Measurements from ENCODE around the gene SLC17A2. TPM values are rescaled to one million over a fixed set of nuclear protein-coding genes. Genes with fewer than 3 reads are reported as not detected.

Gene SLC17A2
- total RNA-seq, 2 experiments from 2014 or later, result not detected

DNA sequence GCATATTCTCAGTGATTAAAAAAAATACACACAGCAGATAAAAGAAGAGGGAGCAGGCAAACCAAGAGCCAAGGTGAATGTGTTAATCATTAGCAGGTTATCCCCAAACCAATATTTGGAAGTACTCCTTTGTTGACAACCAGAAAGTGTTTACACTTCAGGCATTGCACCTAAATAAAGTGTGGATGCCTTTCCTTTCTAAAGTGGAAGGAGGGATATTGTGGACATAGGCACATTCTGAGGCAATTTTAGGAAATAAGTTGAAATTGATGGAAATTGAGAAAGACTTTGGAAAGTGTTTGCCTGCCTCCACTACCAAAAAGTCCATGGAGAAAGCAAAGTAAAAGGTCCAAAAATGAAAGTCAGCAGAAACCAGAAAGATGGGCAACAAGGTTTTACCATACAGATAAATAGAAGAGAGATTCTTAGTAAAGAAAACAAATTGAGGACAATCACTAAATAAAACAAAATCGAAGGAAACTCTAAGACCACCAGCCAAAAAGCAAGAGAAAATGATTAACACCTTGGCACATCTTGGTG lies 22.9 kb downstream of the SLC17A2 start:
- Mint-ChIP-seq H3K4me3 (no peak overlapping the region), H3K27me3 (no peaks in the 10 kb centered on the region), H3K9me3 (no peaks in the 10 kb centered on the region), H3K27ac (no peak overlapping the region), H3K36me3 (ENCODE audit: low read depth) (no peaks in the 10 kb centered on the region), H3K4me1 (peaks cover 6% of the 10 kb centered on the region)
- POLR2A ChIA-PET, result no interaction called here
- no peak for DNase-seq
- CTCF ChIA-PET, result interaction anchor here (0.8 kb wide), 1 partner anchor 8 kb away, joined by 3 read pairs; no protein-coding TSS in a partner anchor

DNA sequence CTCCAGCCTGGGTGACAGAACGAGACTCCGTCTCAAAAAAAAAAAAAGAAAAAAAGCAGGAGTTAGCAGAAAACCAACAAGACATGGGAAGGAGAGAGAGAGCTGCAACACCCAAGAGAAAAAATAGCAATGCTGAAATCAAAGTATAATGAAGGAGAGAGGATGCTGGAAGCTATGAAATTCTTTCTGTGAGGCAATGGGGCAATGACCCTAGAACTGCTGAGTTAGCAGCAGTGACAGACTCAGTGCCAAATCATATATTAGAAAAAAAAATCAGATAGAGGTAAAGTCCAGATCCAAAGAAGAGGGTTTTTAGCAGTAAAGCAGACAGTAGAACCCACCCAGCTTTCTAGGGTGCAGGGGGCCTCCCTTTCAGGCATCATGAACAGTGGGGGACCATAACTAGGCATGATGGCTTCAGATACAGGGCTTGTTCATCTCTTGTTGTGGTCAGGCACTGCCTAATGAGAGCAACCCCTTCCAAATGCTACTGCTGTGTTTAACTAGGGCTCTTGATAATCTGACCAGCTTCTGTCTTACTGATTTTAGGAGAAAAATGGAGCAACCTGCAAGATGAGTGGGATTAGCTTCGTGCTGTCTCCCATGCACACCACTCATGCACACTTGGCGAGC lies 26.9 kb downstream of the SLC17A2 start:
- Mint-ChIP-seq H3K27me3 (no peaks in the 10 kb centered on the region), H3K36me3 (ENCODE audit: low read depth) (no peaks in the 10 kb centered on the region), H3K27ac (no peak overlapping the region), H3K4me3 (no peak overlapping the region), H3K4me1 (peaks cover 4% of the 10 kb centered on the region), H3K9me3 (no peaks in the 10 kb centered on the region)
- DNase-seq, result no peak
- CTCF ChIA-PET, result interaction anchor here (1.0 kb wide), 1 partner anchor 11 kb away, joined by 5 read pairs; no protein-coding TSS in a partner anchor
- POLR2A ChIA-PET, result no interaction called here

DNA sequence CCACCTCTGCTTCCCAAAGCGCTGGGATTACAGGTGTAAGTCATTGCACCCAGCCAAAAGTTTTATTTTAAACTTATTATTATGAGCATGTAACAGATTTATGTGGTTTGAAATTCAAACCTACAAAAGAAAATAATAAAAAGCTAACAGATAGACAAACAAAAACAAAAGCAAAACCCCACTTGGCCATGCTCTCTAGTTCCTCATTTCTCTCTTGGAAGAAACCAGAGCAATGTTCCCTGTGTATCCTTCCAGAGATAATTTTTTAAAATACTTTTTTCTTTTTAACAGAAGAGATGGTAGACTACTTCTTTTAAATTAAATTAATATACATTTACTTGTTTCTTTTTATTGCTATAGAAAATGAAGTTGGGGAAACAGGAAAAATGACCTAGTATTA lies 28.4 kb downstream of the SLC17A2 start:
- H3K27me3 Mint-ChIP-seq, result no peaks in the 10 kb centered on the region
- no peak overlapping the region for H3K27ac Mint-ChIP-seq
- no peak for DNase-seq

GRCh38 chr6:25900843-25901242 lies 29.6 kb downstream of the SLC17A2 start:
- ChIA-PET POLR2A (no interaction called here), CTCF (interaction anchor here (0.6 to 1.6 kb wide), 5 partner anchors 10 to 137 kb away, joined by 3 to 5 read pairs (median 4); no protein-coding TSS in a partner anchor)
- H3K27me3 Mint-ChIP-seq, result no peaks in the 10 kb centered on the region
- no peaks in the 10 kb centered on the region for H3K36me3 Mint-ChIP-seq (ENCODE audit: low read depth)
- H3K9me3 Mint-ChIP-seq, result no peaks in the 10 kb centered on the region
- DNase-seq, result no peak
- no peak overlapping the region for H3K27ac Mint-ChIP-seq
- H3K4me3 Mint-ChIP-seq, result no peak overlapping the region
- H3K4me1 Mint-ChIP-seq, result no peaks in the 10 kb centered on the region

More for the DNA sequence above, 28.4 kb downstream of the SLC17A2 start:
- no peak overlapping the region for H3K4me3 Mint-ChIP-seq
- H3K9me3 Mint-ChIP-seq, result no peaks in the 10 kb centered on the region
- POLR2A ChIA-PET, result no interaction called here
- CTCF ChIA-PET, result interaction anchor here (0.8 to 1.6 kb wide), 3 partner anchors 9 to 91 kb away, joined by 3 to 5 read pairs (median 3); no protein-coding TSS in a partner anchor
- H3K36me3 Mint-ChIP-seq (ENCODE audit: low read depth), result no peaks in the 10 kb centered on the region
- H3K4me1 Mint-ChIP-seq, result no peaks in the 10 kb centered on the region

DNA sequence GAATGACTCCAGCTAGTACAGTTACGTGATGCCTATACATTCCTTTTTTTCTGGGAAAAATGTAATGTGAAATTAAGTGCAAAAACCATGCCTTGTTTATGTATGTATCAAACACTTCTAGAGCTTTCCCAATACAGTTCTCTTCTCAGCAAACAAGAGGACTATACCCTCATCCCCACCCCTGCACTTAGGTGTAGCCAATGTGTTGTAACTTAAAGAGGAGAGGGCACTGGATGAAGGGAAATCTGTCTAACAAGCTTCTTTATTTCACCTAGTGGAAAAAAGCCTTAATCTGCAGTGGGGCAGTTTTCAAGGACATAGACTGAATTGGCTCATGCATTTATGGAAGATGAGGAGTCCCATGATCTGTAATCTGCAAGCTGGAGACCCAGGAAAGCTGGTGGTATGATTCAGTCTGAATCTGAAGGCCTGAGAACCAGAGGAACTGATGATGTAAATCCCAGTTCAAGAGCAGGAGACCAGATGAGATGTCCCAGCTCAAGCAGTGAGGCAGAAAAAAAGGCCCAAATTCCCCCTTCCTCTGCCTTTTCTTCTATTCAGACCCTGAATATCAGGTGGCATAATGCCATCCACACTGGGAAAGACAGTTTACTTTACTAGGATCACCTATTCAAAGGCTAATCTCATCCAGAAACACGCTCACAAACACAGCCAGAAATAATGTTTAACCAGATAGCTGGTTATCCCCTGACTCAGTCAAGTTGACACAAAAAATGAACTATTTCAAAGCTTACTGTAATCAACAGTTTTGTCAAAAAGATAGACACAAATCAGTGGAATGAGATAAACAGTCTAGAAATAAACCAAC lies 30.7 kb downstream of the SLC17A2 start:
- no peak overlapping the region for H3K27ac Mint-ChIP-seq
- no peaks in the 10 kb centered on the region for H3K36me3 Mint-ChIP-seq (ENCODE audit: low read depth)
- H3K9me3 Mint-ChIP-seq, result no peaks in the 10 kb centered on the region
- CTCF ChIA-PET, result interaction anchor here (1.0 to 1.8 kb wide), 3 partner anchors 8 to 136 kb away, joined by 3 to 7 read pairs (median 4); no protein-coding TSS in a partner anchor
- no peak overlapping the region for H3K4me3 Mint-ChIP-seq
- POLR2A ChIA-PET, result no interaction called here
- H3K4me1 Mint-ChIP-seq, result no peaks in the 10 kb centered on the region
- DNase-seq, result no peak
- H3K27me3 Mint-ChIP-seq, result no peaks in the 10 kb centered on the region

GRCh38 chr6:25899123-25899522 lies 31.4 kb downstream of the SLC17A2 start:
- DNase-seq, result no peak
- Mint-ChIP-seq H3K27me3 (no peaks in the 10 kb centered on the region), H3K4me1 (no peaks in the 10 kb centered on the region), H3K27ac (no peak overlapping the region), H3K36me3 (ENCODE audit: low read depth) (no peaks in the 10 kb centered on the region), H3K4me3 (no peak overlapping the region), H3K9me3 (no peaks in the 10 kb centered on the region)
- CTCF ChIA-PET, result interaction anchor here (0.6 to 1.8 kb wide), 5 partner anchors 8 to 27 kb away, joined by 3 to 7 read pairs (median 3); no protein-coding TSS in a partner anchor
- POLR2A ChIA-PET, result no interaction called here

DNA sequence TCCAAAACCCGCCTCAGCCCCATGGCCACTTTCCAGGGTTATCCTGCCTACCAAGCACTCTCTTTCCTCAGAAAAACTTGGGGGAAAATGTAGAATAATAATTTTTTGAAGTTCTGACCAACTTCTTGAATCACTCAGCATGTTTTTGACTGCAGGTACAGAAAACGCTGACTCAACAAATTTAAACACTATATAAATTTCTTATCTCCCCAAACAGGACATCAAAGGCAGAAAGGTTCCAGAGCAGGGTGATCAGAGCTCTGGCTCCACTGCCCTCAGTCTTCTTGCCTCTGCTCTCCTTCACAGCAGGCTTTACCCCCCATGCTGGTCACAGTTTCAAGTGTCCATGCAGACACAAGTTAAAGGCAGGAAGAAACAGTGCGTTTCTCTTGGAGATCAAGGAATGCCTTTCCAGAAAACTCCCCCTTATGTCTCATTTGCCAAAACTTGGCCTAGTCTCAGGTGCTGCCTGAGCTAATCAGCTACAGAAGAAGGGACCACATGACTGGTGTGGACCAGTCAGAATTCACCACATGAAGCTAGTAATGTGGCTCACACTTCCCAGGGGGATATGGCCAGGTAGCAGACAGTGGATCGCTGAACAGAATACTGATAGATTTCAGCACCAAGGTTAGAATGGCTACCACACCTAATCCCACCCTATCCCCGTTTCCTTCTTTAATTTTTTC lies 32.1 kb downstream of the SLC17A2 start:
- H3K4me3 Mint-ChIP-seq, result no peak overlapping the region
- H3K36me3 Mint-ChIP-seq (ENCODE audit: low read depth), result no peaks in the 10 kb centered on the region
- POLR2A ChIA-PET, result no interaction called here
- H3K27ac Mint-ChIP-seq, result no peak overlapping the region
- no peak for DNase-seq
- CTCF ChIA-PET, result interaction anchor here (0.6 to 1.8 kb wide), 5 partner anchors 7 to 27 kb away, joined by 3 to 7 read pairs (median 3); no protein-coding TSS in a partner anchor
- no peaks in the 10 kb centered on the region for H3K27me3 Mint-ChIP-seq
- no peaks in the 10 kb centered on the region for H3K4me1 Mint-ChIP-seq
- no peaks in the 10 kb centered on the region for H3K9me3 Mint-ChIP-seq

DNA sequence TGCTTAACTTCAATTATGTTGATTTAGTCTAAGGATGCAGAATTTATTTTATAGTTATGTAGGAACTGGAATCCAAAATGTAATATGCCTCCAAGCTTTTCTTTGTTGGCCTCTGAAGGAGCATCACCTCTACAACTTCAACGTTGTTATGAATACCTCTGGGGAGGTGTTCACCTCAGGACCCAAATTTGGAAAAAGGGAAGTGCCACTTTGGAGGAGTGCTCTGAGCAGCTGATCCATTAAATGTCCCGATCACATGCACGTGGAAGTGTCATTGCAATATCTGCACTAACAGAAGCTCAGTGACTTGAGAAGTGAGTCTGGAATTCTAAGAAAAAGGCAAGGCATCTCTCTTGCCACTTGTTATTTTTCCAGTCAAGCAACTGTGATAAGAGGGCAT lies 34.2 kb downstream of the SLC17A2 start:
- no peak overlapping the region for H3K4me3 Mint-ChIP-seq
- CTCF ChIA-PET, result interaction anchor here (1.1 kb wide), 1 partner anchor 14 kb away, joined by 6 read pairs; no protein-coding TSS in a partner anchor
- H3K36me3 Mint-ChIP-seq (ENCODE audit: low read depth), result no peaks in the 10 kb centered on the region
- H3K4me1 Mint-ChIP-seq, result no peaks in the 10 kb centered on the region
- no peaks in the 10 kb centered on the region for H3K9me3 Mint-ChIP-seq
- no peaks in the 10 kb centered on the region for H3K27me3 Mint-ChIP-seq
- no peak for DNase-seq
- POLR2A ChIA-PET, result no interaction called here
- H3K27ac Mint-ChIP-seq, result no peak overlapping the region

DNA sequence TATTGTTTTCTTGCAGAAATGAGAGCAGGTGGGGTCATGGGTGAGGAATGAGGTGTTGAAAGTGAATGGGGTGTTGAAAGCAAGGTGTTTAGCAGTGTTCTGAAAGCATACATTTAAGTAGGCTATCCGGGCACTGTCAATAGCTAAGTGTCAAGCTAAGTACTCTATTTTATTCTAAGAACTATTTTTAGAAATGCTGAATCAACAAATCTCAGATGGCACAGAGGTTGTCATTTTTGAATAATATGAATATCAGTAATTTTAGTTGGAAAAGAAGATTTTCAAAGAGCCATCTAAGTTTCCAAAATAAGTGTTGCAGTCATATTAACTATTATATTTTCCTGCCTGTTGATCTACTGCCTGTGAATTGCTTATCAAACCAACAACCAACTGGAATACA lies 34.7 kb downstream of the SLC17A2 start:
- ChIA-PET POLR2A (no interaction called here), CTCF (interaction anchor here (1.1 kb wide), 1 partner anchor 13 kb away, joined by 6 read pairs; no protein-coding TSS in a partner anchor)
- no peaks in the 10 kb centered on the region for H3K36me3 Mint-ChIP-seq (ENCODE audit: low read depth)
- H3K9me3 Mint-ChIP-seq, result no peaks in the 10 kb centered on the region
- H3K4me1 Mint-ChIP-seq, result no peaks in the 10 kb centered on the region
- H3K27ac Mint-ChIP-seq, result no peak overlapping the region
- H3K4me3 Mint-ChIP-seq, result no peak overlapping the region
- no peaks in the 10 kb centered on the region for H3K27me3 Mint-ChIP-seq
- no peak for DNase-seq

DNA sequence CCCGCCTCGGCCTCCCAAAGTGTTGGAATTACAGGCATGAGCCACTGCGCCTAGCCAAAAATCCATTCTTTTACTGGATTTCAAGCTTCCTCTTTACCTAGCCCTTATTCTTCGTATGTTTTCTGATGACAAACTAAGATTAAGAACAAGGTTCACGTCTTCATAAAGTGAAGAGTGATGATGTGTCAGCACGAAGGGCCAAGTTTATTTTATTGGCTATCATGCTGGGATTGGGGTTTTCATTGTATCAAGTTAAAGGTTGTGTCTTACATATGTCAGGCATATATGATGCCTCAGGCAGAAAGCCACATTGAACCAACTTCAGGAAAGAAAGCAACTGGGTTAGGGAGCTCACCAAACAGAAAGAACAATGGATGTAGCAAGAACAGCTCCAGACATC lies 36.7 kb downstream of the SLC17A2 start:
- Mint-ChIP-seq H3K27ac (no peak overlapping the region), H3K4me1 (no peaks in the 10 kb centered on the region), H3K36me3 (ENCODE audit: low read depth) (no peaks in the 10 kb centered on the region), H3K9me3 (no peaks in the 10 kb centered on the region), H3K27me3 (peaks cover 2% of the 10 kb centered on the region), H3K4me3 (no peak overlapping the region)
- DNase-seq, result no peak
- ChIA-PET POLR2A (interaction anchor here (0.6 kb wide), 1 partner anchor 59 kb away, joined by 5 read pairs; no protein-coding TSS in a partner anchor), CTCF (no interaction called here)

DNA sequence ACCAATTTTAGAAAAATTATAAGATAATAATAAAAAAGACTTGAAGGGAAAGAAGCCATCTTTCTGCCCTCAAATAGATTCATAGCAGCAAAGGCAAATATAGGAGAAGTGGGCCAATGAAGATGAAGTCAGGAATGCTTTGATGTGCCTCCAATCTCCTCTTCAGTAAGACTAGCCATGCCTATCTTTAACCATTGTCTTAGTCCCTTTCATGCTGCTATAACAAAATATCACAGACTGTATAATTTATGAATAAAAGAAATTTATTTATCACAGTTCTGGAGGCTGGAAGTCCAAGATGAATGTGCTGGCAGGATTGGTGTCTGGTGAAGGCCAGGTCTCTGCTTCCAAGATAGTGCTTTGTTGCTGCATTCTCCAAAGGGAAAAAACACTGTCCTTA lies 37.6 kb downstream of the SLC17A2 start:
- Mint-ChIP-seq H3K27ac (no peak overlapping the region), H3K27me3 (peaks cover 2% of the 10 kb centered on the region), H3K4me3 (no peak overlapping the region), H3K36me3 (ENCODE audit: low read depth) (no peaks in the 10 kb centered on the region), H3K9me3 (no peaks in the 10 kb centered on the region), H3K4me1 (no peaks in the 10 kb centered on the region)
- ChIA-PET POLR2A (no interaction called here), CTCF (no interaction called here)
- no peak for DNase-seq

DNA sequence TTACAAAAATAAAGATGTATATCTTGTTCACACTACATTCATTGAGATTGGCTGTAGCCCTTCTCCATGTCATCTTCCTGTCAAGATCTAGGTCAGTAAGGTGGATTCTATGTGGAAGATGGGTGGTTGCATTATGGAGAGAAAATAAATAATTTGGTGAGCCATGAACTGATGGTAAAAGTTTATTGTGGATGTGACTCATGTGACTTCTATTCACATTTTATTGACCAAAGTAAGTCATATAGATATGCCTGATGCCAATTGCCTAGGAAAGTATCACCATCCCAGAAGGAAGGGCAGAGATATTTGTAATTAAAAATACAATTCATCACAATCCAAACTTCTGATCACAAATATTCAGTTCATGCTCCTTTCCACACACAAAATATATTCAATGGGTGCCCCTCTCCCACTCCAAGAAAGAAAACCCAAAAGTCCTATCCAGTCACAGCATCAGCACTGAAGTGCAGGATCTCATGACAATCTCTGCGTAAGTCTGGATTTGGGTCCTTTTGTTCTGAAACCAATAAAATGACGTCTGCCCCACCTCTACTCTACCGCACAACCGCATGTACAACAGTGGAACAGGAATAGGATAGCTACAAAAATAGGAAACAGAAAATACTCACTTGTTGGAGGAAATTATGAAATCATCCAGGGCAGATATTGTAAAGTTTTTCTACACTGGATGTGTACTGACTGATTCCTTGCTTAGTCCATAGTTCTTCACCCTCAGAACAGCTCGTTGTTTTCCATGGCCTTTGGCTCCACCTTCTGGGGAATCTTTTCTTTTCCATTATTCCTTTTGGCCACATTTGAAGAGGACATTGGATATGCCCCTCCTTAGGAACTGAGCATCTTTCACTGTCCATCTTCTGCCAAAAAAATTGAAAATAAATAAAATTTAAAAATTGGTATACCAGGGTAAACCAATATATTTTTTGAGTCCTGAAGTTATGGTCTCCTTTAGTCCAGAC lies 40.3 kb downstream of the SLC17A2 start:
- CTCF ChIA-PET, result interaction anchor here (1.8 kb wide), 1 partner anchor 8 kb away, joined by 4 read pairs; no protein-coding TSS in a partner anchor
- H3K4me3 Mint-ChIP-seq, result no peak overlapping the region
- no peaks in the 10 kb centered on the region for H3K36me3 Mint-ChIP-seq (ENCODE audit: low read depth)
- H3K4me1 Mint-ChIP-seq, result no peaks in the 10 kb centered on the region
- DNase-seq, result peak; percentile 15
- H3K27ac Mint-ChIP-seq, result no peak overlapping the region
- no peaks in the 10 kb centered on the region for H3K9me3 Mint-ChIP-seq
- POLR2A ChIA-PET, result no interaction called here
- peaks cover 2% of the 10 kb centered on the region for H3K27me3 Mint-ChIP-seq

Measured in activated CD4-positive, alpha-beta T cell treated with anti-CD3 and anti-CD28 coated beads, Interleukin-2, amount 10 ng/mL, durations not matched to agents 7 days and 5 days (primary cell).